ENCODE data around the gene HMSD.

DNA sequence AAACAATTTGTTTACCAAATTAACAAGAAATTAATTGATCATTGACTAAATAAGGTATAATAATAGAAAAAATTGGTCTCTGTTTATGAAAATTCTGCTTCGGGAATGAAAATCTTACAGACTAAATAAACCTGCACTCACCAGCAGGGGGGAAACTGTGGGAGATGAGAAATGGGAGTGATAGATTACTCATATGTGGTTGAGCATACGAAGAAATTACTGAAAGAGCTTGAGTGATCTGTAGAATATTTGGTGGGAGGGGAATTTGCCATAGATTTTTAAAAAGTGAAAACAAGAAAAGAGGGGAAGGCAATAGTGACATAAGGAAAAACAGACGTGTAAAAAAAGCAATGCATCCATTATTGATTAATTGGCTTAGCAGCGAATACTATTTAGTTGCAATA, 2.2 kb downstream of the HMSD start:
- TF ChIP-seq CTCF (IDR thresholded peaks at IDR 0.05; ENCODE audit: poor library complexity) (no peak), EZH2phosphoT487 (IDR thresholded peaks at IDR 0.05; ENCODE audit: low read depth, severe bottlenecking, unreplicated experiment) (no peak), EZH2 (IDR thresholded peaks at IDR 0.05; ENCODE audit: borderline replicate concordance) (no peak)

Data from hepatocyte (in vitro differentiated cells).